ENCODE measurements around the gene CSF3.

DNA sequence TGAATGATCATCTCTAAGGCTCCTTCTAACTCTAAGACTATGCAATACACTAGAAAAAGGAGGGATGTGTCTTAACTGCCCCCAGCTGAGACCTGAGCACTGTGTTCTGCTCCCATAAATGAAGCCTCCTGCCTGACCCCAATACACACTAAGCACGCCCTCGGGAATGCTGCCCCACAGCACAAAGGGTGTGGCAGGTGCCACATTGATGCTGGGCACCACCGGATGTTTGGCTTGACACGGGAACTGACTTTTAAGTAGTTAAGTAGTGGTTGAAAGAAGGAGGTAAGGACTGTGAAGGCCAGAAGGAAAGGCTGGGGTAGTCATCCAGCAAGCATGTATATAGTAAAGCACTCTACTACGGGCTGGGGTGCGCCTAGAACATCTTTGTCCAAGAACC is 48.5 kb upstream of the CSF3 start:
- TF ChIP-seq, protein P1, sequence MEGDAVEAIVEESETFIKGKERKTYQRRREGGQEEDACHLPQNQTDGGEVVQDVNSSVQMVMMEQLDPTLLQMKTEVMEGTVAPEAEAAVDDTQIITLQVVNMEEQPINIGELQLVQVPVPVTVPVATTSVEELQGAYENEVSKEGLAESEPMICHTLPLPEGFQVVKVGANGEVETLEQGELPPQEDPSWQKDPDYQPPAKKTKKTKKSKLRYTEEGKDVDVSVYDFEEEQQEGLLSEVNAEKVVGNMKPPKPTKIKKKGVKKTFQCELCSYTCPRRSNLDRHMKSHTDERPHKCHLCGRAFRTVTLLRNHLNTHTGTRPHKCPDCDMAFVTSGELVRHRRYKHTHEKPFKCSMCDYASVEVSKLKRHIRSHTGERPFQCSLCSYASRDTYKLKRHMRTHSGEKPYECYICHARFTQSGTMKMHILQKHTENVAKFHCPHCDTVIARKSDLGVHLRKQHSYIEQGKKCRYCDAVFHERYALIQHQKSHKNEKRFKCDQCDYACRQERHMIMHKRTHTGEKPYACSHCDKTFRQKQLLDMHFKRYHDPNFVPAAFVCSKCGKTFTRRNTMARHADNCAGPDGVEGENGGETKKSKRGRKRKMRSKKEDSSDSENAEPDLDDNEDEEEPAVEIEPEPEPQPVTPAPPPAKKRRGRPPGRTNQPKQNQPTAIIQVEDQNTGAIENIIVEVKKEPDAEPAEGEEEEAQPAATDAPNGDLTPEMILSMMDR (conservative IDR thresholded peaks at IDR 0.05; ENCODE audit: low read depth, low read length): no peak
- no peak for TF ChIP-seq EZH2 (IDR thresholded peaks at IDR 0.05; ENCODE audit: low read length, unreplicated experiment)

Measured in PC-3 (cell line).